ENCODE data around the gene ITPK1.

- TF ChIP-seq POLR2A (IDR thresholded peaks at IDR 0.05; ENCODE audit: low read depth, low read length) = no peak
- no peak for TF ChIP-seq CTCF (IDR thresholded peaks at IDR 0.05; ENCODE audit: extremely low read depth in 1 of 2, insufficient read depth in 1 of 2, low read depth in 1 of 2, low read length in 2 of 2)
- TF ChIP-seq EZH2 (IDR thresholded peaks at IDR 0.05; ENCODE audit: borderline replicate concordance, low read depth, low read length, severe bottlenecking) = no peak
- no peak for TF ChIP-seq POLR2AphosphoS5 (IDR thresholded peaks at IDR 0.05; ENCODE audit: insufficient read depth, low read depth, low read length)
- TF ChIP-seq JUN (IDR thresholded peaks at IDR 0.05; ENCODE audit: borderline replicate concordance, insufficient read depth, insufficient read length, low read depth) = no peak
These were observed 29.8 kb downstream of the ITPK1 start for GRCh38 chr14:93085911-93086310.
